ENCODE measurements around the gene SMURF2.

GRCh38 chr17:64515419-64515818, 146.7 kb downstream of the SMURF2 start:
- TF ChIP-seq, protein P1, sequence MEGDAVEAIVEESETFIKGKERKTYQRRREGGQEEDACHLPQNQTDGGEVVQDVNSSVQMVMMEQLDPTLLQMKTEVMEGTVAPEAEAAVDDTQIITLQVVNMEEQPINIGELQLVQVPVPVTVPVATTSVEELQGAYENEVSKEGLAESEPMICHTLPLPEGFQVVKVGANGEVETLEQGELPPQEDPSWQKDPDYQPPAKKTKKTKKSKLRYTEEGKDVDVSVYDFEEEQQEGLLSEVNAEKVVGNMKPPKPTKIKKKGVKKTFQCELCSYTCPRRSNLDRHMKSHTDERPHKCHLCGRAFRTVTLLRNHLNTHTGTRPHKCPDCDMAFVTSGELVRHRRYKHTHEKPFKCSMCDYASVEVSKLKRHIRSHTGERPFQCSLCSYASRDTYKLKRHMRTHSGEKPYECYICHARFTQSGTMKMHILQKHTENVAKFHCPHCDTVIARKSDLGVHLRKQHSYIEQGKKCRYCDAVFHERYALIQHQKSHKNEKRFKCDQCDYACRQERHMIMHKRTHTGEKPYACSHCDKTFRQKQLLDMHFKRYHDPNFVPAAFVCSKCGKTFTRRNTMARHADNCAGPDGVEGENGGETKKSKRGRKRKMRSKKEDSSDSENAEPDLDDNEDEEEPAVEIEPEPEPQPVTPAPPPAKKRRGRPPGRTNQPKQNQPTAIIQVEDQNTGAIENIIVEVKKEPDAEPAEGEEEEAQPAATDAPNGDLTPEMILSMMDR (IDR thresholded peaks at IDR 0.05) = no peak
- TF ChIP-seq POLR2AphosphoS5 (IDR thresholded peaks at IDR 0.05) (no peak), EP300 (IDR thresholded peaks at IDR 0.05) (no peak)

Measured in esophagus muscularis mucosa (tissue), 4 donors.